ENCODE data around the gene ZNF382. TPM values are rescaled to one million over a fixed set of nuclear protein-coding genes. Genes with fewer than 3 reads are reported as not detected.
A peak's percentile ranks its signal among the peaks of the same experiment; 100 is the strongest.

Gene ZNF382
- total and polyA plus RNA-seq, 10 of the 15 experiments (the other 5 are each of a cell fraction or from before 2014, with no cell fraction given) = 0.02 to 0.74 (median 0.55) TPM

DNA sequence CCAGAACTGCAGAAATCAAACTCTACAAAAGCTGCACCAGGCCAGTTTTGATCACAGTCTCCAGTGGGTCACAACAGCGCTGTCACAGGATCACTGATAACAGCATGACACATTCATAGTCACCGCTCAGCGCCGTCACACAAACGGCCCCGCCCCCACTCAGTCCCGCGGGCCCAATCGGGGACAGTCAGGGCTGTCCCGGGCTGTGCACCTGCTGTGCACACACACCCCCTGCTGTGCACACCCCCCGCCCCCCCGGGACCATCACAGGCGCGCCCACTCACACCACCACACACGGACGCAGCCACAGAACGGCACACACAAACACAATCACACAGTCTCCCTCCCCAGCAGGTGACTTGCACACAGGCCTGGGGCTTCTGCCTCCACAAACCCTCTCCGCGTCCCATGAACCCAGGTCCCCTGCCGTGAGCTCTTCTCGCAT, 435 bp upstream of the ZNF382 start (continued):
- no peak for TF ChIP-seq ETV6 (conservative IDR thresholded peaks at IDR 0.05 in 1 of 2, IDR thresholded peaks at IDR 0.05 in 1 of 2; ENCODE audit: borderline replicate concordance in 1 of 2, low read depth in 1 of 2)
- TF ChIP-seq RAD21 (IDR thresholded peaks at IDR 0.05; ENCODE audit: insufficient read depth, low read depth, low read length) = no peak
- TF ChIP-seq SUZ12 (IDR thresholded peaks at IDR 0.05; ENCODE audit: unreplicated experiment) = no peak
- no peak for TF ChIP-seq SPI1 (IDR thresholded peaks at IDR 0.05; ENCODE audit: borderline replicate concordance, insufficient read depth, low read depth, low read length)
- TF ChIP-seq, protein P1, sequence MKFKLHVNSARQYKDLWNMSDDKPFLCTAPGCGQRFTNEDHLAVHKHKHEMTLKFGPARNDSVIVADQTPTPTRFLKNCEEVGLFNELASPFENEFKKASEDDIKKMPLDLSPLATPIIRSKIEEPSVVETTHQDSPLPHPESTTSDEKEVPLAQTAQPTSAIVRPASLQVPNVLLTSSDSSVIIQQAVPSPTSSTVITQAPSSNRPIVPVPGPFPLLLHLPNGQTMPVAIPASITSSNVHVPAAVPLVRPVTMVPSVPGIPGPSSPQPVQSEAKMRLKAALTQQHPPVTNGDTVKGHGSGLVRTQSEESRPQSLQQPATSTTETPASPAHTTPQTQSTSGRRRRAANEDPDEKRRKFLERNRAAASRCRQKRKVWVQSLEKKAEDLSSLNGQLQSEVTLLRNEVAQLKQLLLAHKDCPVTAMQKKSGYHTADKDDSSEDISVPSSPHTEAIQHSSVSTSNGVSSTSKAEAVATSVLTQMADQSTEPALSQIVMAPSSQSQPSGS (IDR thresholded peaks at IDR 0.05; ENCODE audit: low read length) = no peak
- TF ChIP-seq RELA (IDR thresholded peaks at IDR 0.05; ENCODE audit: borderline replicate concordance, partially characterized antibody) = no peak
- no peak for TF ChIP-seq MYC (IDR thresholded peaks at IDR 0.05; ENCODE audit: insufficient read depth, insufficient read length, insufficient replicate concordance, low read length, severe bottlenecking)
- TF ChIP-seq NRF1 (conservative IDR thresholded peaks at IDR 0.05; ENCODE audit: low read depth, low read length) = no peak
- no peak for TF ChIP-seq BCL11A (IDR thresholded peaks at IDR 0.05; ENCODE audit: low read depth, low read length)
- no peak for TF ChIP-seq CHD1 (IDR thresholded peaks at IDR 0.05; ENCODE audit: low read depth, low read length)
- TF ChIP-seq KDM1A (IDR thresholded peaks at IDR 0.05; ENCODE audit: borderline replicate concordance) = no peak
- TF ChIP-seq, protein P2, sequence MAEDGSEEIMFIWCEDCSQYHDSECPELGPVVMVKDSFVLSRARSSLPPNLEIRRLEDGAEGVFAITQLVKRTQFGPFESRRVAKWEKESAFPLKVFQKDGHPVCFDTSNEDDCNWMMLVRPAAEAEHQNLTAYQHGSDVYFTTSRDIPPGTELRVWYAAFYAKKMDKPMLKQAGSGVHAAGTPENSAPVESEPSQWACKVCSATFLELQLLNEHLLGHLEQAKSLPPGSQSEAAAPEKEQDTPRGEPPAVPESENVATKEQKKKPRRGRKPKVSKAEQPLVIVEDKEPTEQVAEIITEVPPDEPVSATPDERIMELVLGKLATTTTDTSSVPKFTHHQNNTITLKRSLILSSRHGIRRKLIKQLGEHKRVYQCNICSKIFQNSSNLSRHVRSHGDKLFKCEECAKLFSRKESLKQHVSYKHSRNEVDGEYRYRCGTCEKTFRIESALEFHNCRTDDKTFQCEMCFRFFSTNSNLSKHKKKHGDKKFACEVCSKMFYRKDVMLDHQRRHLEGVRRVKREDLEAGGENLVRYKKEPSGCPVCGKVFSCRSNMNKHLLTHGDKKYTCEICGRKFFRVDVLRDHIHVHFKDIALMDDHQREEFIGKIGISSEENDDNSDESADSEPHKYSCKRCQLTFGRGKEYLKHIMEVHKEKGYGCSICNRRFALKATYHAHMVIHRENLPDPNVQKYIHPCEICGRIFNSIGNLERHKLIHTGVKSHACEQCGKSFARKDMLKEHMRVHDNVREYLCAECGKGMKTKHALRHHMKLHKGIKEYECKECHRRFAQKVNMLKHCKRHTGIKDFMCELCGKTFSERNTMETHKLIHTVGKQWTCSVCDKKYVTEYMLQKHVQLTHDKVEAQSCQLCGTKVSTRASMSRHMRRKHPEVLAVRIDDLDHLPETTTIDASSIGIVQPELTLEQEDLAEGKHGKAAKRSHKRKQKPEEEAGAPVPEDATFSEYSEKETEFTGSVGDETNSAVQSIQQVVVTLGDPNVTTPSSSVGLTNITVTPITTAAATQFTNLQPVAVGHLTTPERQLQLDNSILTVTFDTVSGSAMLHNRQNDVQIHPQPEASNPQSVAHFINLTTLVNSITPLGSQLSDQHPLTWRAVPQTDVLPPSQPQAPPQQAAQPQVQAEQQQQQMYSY (CRISPR knock-in tag; IDR thresholded peaks at IDR 0.05) = no peak
- no peak for TF ChIP-seq SMARCA5 (IDR thresholded peaks at IDR 0.05)
- TF ChIP-seq NR2F1 (conservative IDR thresholded peaks at IDR 0.05) = no peak
- no peak for TF ChIP-seq WRNIP1 (IDR thresholded peaks at IDR 0.05; ENCODE audit: borderline replicate concordance, low read depth, low read length)
- TF ChIP-seq RAD51 (IDR thresholded peaks at IDR 0.05) = no peak
- no peak for TF ChIP-seq ASH2L (IDR thresholded peaks at IDR 0.05; ENCODE audit: borderline replicate concordance, low read depth)
- TF ChIP-seq, protein P3, sequence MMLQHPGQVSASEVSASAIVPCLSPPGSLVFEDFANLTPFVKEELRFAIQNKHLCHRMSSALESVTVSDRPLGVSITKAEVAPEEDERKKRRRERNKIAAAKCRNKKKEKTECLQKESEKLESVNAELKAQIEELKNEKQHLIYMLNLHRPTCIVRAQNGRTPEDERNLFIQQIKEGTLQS (IDR thresholded peaks at IDR 0.05; ENCODE audit: borderline replicate concordance, extremely low read depth, low read depth, low read length) = no peak
- TF ChIP-seq SMAD1 (IDR thresholded peaks at IDR 0.05; ENCODE audit: low read depth, partially characterized antibody) = no peak
- TF ChIP-seq FOXK2 (IDR thresholded peaks at IDR 0.05) = no peak
- TF ChIP-seq KLF5 (IDR thresholded peaks at IDR 0.05; ENCODE audit: partially characterized antibody) = no peak
- TF ChIP-seq ATF7 (IDR thresholded peaks at IDR 0.05; ENCODE audit: low read depth) = 0 out of 2 replicates have a peak, but pooled peaks have one; percentile 7
- TF ChIP-seq, protein P4, sequence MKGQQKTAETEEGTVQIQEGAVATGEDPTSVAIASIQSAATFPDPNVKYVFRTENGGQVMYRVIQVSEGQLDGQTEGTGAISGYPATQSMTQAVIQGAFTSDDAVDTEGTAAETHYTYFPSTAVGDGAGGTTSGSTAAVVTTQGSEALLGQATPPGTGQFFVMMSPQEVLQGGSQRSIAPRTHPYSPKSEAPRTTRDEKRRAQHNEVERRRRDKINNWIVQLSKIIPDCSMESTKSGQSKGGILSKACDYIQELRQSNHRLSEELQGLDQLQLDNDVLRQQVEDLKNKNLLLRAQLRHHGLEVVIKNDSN (IDR thresholded peaks at IDR 0.05; ENCODE audit: borderline replicate concordance, extremely low read length, insufficient read depth, low read depth, low read length) = no peak
- peak in 1 of 2 experiments; percentile 61; a peak in 2 of 4 replicates for TF ChIP-seq BHLHE40 (IDR thresholded peaks at IDR 0.05; ENCODE audit: borderline replicate concordance in 1 of 2, low read depth in 2 of 2, low read length in 1 of 2)
- no peak for TF ChIP-seq PAX8 (IDR thresholded peaks at IDR 0.05)
- peak; percentile 81; the same call in 1 of the 2 replicates for TF ChIP-seq SIN3A (IDR thresholded peaks at IDR 0.05; ENCODE audit: low read depth, low read length)
